Panc1 (cell line): ENCODE data around the gene ASF1A.

Source experiments
- POLR2AphosphoS5 ChIP-seq: IDR thresholded peaks from 2 replicates; pipeline ENCODE4 v1.6.1; 2012; ENCODE audit warnings: mild to moderate bottlenecking, low read depth, low read length, moderate library complexity
- REST ChIP-seq, 2 experiments: IDR thresholded peaks; 2 replicates each; pipeline ENCODE4 v1.6.1; 2011 to 2012; ENCODE audit warnings: low read depth in 2 of 2, control low read depth in 1 of 2, low read length in 1 of 2, mild to moderate bottlenecking in 1 of 2, moderate library complexity in 1 of 2; ENCODE audit not compliant: insufficient read depth in 1 of 2
- SIN3A ChIP-seq: IDR thresholded peaks from 2 replicates; pipeline ENCODE4 v1.6.1; 2012; ENCODE audit warnings: low read depth, mild to moderate bottlenecking, low read length, moderate library complexity, borderline replicate concordance; ENCODE audit not compliant: insufficient read depth
- TCF7L2 ChIP-seq: IDR thresholded peaks from 2 replicates; pipeline ENCODE4 v1.6.1; 2011; ENCODE audit warnings: mild to moderate bottlenecking, low read depth, low read length, inconsistent platforms
- TF ChIP-seq, protein P1 (sequence below): fragments of 450-650 bp; IDR thresholded peaks from 2 replicates; pipeline ENCODE4 v1.5.1; 2017; ENCODE audit warnings: mild to moderate bottlenecking

DNA sequence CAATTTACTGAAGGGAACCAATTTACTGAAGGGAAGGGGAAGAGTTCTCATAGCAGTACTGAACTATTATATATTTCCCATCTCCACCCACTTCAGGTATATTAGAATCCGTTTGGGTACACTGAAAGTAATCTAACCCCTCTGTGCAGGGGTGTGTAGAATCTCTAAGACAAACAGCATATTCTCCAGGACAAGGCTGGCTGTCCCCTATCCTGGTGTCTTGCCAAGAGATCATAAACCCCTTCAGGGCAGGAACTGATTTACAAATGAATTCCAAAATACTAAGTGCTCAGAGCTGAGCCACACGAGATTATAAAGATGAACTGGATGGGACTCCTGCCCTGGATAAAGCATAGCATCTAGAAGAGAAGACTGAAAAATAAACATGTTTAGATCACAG lies 9.2 kb downstream of the ASF1A start:
- TF ChIP-seq, protein P1, sequence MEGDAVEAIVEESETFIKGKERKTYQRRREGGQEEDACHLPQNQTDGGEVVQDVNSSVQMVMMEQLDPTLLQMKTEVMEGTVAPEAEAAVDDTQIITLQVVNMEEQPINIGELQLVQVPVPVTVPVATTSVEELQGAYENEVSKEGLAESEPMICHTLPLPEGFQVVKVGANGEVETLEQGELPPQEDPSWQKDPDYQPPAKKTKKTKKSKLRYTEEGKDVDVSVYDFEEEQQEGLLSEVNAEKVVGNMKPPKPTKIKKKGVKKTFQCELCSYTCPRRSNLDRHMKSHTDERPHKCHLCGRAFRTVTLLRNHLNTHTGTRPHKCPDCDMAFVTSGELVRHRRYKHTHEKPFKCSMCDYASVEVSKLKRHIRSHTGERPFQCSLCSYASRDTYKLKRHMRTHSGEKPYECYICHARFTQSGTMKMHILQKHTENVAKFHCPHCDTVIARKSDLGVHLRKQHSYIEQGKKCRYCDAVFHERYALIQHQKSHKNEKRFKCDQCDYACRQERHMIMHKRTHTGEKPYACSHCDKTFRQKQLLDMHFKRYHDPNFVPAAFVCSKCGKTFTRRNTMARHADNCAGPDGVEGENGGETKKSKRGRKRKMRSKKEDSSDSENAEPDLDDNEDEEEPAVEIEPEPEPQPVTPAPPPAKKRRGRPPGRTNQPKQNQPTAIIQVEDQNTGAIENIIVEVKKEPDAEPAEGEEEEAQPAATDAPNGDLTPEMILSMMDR = no peak
- TF ChIP-seq TCF7L2 (no peak), REST (IDR thresholded peaks at IDR 0.05; ENCODE audit: insufficient read depth in 1 of 2, low read depth in 2 of 2, low read length in 1 of 2) (no peak), POLR2AphosphoS5 (no peak), SIN3A (no peak)
